ENCODE measurements around the gene BOD1.
A peak's percentile ranks its signal among the peaks of the same experiment; 100 is the strongest.

Gene BOD1

GRCh38 chr5:173616577-173617118 lies at the start of gene BOD1:
Gene BOD1, minus strand, starts transcription at chr5:173616650. Its CDS starts 214 bp downstream, at chr5:173616436.
- peak; percentile 88 for DNase-seq (ENCODE audit: low read depth)

- DNase-seq (ENCODE audit: low read depth), result no peak
These were observed 48.9 kb upstream of the BOD1 start for GRCh38 chr5:173665326-173665725.

GRCh38 chr5:173664154-173664526 lies 47.7 kb upstream of the BOD1 start:
- DNase-seq (ENCODE audit: low read depth), result no peak

GRCh38 chr5:173663352-173664153 lies 47.1 kb upstream of the BOD1 start:
- DNase-seq (ENCODE audit: low read depth), result no peak

DNA sequence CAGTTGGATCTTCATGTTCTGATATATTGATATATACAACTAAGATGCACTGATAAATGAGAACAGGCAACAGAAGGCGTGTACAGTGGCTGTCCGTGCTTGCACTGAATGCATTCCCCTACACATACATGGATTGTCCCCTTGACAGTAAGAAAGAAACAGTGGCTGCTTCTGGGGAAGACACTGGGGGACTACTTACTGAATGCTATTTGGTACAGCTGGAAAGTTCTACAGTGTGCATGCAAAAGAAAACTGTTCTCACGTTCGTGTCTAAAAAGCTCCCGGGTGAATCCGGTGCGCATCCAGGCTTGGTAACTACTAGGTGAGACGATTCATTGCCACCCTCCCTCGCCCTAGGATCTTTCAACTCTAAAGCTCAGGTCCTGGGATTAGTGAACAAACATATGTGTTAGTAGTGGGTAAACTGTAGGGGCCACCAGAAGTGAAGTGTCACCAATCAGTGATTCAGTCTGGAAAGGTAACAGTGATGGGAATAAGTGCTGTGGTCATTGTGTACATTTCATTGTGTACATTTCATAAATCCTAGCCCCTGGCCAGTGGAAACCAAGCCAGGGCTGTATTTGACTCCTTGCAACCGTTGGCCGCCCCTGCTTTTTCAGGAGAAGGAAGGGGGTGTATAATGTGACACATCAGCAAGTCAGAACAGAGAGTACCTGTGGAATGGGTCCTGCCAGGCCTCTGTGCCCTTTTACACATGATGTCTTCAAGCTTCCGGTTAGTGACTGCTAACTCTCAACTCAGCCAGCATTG lies 46.3 kb upstream of the BOD1 start:
- no peak for DNase-seq (ENCODE audit: low read depth)

DNA sequence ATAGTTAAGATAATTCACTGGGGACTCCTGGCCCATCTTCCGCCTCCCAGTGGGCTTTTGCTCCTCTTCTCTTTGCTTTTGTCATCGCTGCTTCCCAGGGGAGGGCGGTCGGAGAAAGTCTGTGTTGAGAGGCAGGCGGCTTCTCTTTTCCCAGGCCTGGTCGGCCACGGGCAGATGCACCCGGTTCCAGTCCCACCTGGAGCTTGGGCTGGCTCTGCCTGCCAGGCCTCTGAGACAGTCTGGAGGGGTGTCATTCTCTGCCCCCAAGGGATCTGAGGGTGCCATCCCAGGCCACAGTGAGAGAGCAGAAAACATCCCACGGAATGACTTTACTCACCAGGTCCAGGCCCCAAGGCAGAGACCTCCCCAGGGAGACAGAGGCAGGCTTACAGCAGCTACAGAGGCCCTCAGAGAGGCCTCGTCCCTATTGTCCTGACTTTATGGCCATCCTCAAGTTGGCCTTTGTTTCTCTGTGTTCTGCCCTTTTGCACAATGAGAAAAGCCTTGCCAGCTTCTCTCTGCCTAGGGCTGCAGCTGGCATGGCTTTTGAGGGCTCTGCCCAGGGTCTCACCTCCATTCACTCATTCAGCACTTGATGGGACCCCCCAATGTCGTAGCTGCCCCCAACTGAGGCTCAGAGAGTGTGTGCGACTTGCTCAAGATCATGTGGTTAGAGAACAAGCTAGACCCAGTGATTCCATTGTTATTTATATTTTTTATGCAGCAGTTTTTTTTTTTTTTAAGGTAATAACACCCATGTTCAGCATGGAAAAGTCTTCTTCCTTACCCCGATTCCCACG lies 44.2 kb upstream of the BOD1 start:
- no peak for DNase-seq (ENCODE audit: low read depth)

- DNase-seq (ENCODE audit: low read depth), result no peak
These were observed 43.0 kb upstream of the BOD1 start for GRCh38 chr5:173659423-173659822.

DNA sequence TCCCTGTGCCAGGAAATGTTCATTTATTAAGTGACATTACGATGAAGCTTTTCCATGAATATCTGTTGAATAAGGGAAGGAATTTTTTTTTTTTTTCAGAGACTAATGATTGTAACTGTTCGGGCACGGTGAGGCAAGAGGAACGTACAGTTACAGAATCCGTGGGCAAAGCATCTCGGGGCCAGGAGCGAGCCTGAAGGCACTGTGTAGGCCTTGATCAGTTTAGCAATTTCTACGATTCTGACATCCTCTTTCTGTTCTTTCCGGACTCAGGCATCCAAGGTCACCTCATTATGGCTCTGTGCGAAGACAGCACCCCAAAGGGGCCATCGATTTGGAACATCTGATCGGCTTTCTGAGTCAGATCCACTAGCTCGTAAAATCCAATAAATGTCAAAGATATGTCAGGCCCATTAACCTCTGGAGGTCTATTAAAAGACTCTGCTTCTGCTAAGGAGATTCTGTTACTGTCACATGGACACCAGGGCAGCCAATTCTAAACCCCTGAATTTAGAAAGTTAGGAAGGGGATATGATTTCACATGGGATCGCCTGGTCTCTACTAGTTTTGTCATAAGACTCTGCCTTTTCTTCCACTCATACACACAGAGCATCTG lies 41.4 kb upstream of the BOD1 start:
- DNase-seq (ENCODE audit: low read depth), result no peak

GRCh38 chr5:173655196-173655797 lies 38.8 kb upstream of the BOD1 start:
- no peak for DNase-seq (ENCODE audit: low read depth)

DNA sequence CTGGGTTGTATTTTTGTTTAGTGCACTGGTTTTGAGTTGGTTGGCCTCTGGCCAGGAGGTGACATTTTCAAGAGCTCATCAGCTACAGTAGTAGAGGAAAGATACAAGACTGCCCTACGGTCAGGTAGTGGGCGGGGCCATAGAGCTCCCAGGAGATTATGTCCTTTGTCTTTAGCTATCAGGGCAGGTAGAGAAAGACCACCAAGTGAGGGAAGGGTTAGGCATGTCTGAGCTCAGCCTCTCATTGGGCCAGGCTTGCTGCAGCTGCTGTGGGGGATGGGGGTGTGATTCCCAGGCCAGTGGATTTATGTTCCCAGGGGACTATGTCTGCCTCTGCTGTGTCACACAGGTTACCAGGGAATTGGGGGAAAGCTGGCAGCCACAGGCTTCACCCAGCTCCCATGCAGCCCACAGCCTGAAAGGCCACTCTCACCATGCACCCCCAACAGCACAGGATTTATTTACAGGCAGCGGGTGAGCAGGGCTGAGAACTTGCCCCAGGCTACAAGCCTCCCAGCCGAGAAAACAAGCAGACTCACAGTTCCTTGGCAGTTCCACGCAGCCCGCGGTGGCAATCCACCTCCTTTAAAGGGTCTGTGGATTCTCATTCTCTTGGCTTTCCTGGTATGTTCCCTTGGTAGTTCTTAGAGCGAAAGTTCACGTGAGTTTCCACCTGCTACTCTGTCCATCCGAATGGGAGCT lies 37.5 kb upstream of the BOD1 start:
- DNase-seq (ENCODE audit: low read depth), result no peak

GRCh38 chr5:173648308-173648866 lies 31.9 kb upstream of the BOD1 start:
- DNase-seq (ENCODE audit: low read depth), result no peak

- DNase-seq (ENCODE audit: low read depth), result no peak
These were observed 30.2 kb upstream of the BOD1 start for GRCh38 chr5:173646692-173647091.

GRCh38 chr5:173645890-173646574 lies 29.6 kb upstream of the BOD1 start:
- DNase-seq (ENCODE audit: low read depth), result no peak

DNA sequence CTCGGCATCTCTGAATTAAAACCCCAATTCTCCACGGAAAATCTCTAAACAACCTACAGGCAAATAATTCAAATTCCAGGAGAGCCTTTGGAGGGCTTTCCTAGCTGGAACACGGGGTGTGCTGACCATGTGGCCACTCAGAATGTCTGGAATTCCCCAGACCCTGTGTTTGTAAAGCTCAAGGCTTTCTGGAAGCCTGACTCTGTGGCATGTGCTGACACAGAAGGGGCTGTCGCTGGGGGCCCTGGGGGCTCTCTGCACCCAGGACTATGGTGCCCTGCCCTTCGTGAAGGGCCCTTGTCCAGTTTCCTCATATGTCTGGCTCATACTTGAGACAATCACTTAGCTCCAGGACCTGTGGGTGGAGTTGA lies 29.0 kb upstream of the BOD1 start:
- no peak for DNase-seq (ENCODE audit: low read depth)

DNA sequence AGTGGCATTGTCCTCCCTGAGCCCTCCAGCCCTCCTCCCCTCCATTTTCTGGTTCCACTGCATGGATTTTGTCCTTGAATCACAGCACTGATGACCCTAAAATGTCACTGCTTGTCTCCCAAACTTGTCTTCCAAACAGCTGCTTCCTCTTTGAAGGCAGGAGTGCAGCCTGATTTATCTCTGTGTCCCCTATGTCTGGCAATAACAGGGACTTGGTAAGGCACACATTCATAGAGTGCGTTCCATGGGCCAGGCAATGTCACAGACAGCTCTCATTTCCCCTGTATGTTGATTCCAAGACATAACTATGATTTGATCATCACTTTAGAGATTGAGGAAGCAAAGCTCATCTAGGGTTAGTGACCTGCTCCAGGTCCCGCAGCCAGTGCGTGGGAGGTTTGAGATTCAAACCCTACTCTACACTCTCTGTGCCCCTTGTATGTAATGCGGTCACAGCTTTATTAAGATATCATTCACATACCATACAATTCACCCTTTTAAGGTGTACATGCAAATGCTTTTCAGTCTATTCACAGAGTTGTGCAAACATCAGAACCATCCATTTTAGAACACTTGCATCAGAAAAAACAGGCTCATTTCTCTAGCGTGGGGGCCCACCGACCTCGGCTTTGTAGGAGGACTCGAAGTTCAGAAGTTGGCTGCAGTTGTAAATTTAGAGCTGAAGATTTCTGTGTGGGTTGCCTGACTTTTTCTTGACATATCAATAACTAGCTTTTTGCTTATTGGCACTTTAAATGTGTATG lies 28.4 kb upstream of the BOD1 start:
- no peak for DNase-seq (ENCODE audit: low read depth)

- no peak for DNase-seq (ENCODE audit: low read depth)
These were observed 27.5 kb upstream of the BOD1 start for GRCh38 chr5:173643964-173644363.

DNA sequence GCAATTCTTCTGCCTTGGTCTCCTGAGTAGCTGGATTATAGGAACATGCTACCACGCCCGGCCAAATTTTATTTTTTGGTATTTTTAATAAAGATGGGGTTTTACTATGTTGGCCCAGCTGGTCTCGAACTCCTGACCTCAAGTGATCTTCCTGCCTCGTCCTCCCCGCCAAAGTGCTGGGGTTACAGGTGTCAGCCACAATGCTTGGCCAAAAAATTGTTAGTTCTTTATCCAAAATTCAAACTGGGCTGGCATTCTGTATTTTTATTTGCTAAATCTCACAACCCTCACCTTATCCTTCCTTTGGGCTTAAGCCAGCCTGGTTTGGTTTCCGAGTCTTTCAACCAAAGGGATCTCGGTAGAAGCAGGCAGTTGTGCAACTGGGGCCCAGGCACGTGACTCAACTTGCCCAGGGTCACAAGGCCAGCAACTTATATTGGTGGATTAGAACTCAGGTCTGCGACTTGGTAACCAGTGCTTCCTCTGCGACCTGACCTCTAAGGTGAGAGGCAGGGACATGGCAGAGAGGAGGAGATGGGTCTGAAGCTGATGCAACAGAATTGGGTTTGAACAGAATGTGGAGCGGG lies 26.5 kb upstream of the BOD1 start:
- DNase-seq (ENCODE audit: low read depth), result no peak

- no peak for DNase-seq (ENCODE audit: low read depth)
These were observed 25.9 kb upstream of the BOD1 start for GRCh38 chr5:173642191-173642816.

Measured in activated T-cell treated with anti-CD3 and anti-CD28 coated beads for 1 hour (primary cell).